GM12878 (cell line): ENCODE measurements around the gene CLEC16A. TPM values are rescaled to one million over a fixed set of nuclear protein-coding genes. Genes with fewer than 3 reads are reported as not detected.
A peak's percentile ranks its signal among the peaks of the same experiment; 100 is the strongest.

Experiments used
- ATAC-seq: fragments of 200-7000 bp; cut with Tn5 transposase; 3 replicates; pipeline ENCODE4 v1.9.1; 2020; ENCODE audit warnings: mild to moderate bottlenecking, moderate library complexity
- BruUV-seq: library from RNA; stranded (reverse); fragments of 400-500 nt; replicated peaks from 2 replicates; lab custom pipeline; 2021; lab: Mats Ljungman, UMichigan
- CTCF ChIA-PET: fragments of 300-600 bp; sonication (Branson Sonifier 250); formaldehyde crosslinking; extraction: SDS; loops from one replicate; lab custom pipeline; 2021; ENCODE audit warnings: inconsistent platforms; lab: Yijun Ruan, JAX
- POLR2A ChIA-PET: fragments of 350-600 bp; formaldehyde crosslinking; extraction: SDS; loops from one replicate; lab custom pipeline; 2021; ENCODE audit warnings: inconsistent platforms; lab: Charles Lee
- RAD21 ChIA-PET: fragments of 300-600 bp; sonication (Branson Sonifier 250); formaldehyde crosslinking; loops from one replicate; lab custom pipeline; 2023; ENCODE audit warnings: antibody characterized with exemption; ENCODE audit not compliant: unreplicated experiment; lab: Charles Lee
- SMC1A ChIA-PET: fragments of 300-600 bp; sonication (Branson Sonifier 250); formaldehyde crosslinking; loops from one replicate; lab custom pipeline; 2023; ENCODE audit not compliant: unreplicated experiment, uncharacterized antibody; lab: Charles Lee
- DNase-seq: peaks from one replicate; pipeline ENCODE4 v3.0.0-alpha.2; 2011; ENCODE audit warnings: low read depth, low spot score
- FAIRE-seq: peaks from 3 replicates; lab custom pipeline; 2011; peaks lifted over from hg19 to GRCh38; lab: Jason Lieb, UNC
- H2AFZ ChIP-seq: 2 replicates; pipeline ENCODE4 v1.6.0; 2011; ENCODE audit warnings: low read depth, low read length, control low read depth; ENCODE audit not compliant: control insufficient read depth
- H3K27ac ChIP-seq: 2 replicates; pipeline ENCODE4 v1.5.1; 2011; ENCODE audit warnings: control low read depth; ENCODE audit not compliant: control insufficient read depth, insufficient read depth
- H3K27me3 ChIP-seq, 2 experiments: replicated peaks in 1 of 2; 2 replicates each; pipeline versions ENCODE4 v1.6.0 to v1.6.1; 2011; ENCODE audit warnings: low read length in 1 of 2; ENCODE audit not compliant: control insufficient read depth in 2 of 2, insufficient read depth in 2 of 2
- H3K36me3 ChIP-seq, 2 experiments: 2 replicates each; pipeline ENCODE4 v1.5.1; 2011; ENCODE audit warnings: low read length in 1 of 2; ENCODE audit not compliant: control insufficient read depth in 2 of 2, insufficient read depth in 2 of 2
- H3K4me1 ChIP-seq: 2 replicates; pipeline ENCODE4 v1.6.1; 2011; ENCODE audit warnings: mild to moderate bottlenecking, low read length, moderate library complexity, mixed read lengths; ENCODE audit not compliant: control insufficient read depth, insufficient read depth
- H3K4me2 ChIP-seq: 2 replicates; pipeline ENCODE4 v1.6.0; 2011; ENCODE audit warnings: control low read depth; ENCODE audit not compliant: control insufficient read depth, insufficient read depth
- H3K4me3 ChIP-seq: fragments of 200-600 bp; sonication (generic); 2 replicates; pipeline ENCODE4 v1.5.1; 2016
- H3K79me2 ChIP-seq: 2 replicates; pipeline ENCODE4 v1.6.0; 2011; ENCODE audit warnings: low read length; ENCODE audit not compliant: control insufficient read depth, insufficient read depth
- H3K9ac ChIP-seq: 2 replicates; pipeline ENCODE4 v1.8.0; 2011; ENCODE audit warnings: low read length, control low read depth, mixed read lengths; ENCODE audit not compliant: control insufficient read depth, insufficient read depth
- H3K9me3 ChIP-seq: replicated peaks from 3 replicates; pipeline ENCODE4 v1.5.1; 2011; ENCODE audit warnings: mild to moderate bottlenecking, low read length; ENCODE audit not compliant: control insufficient read depth, insufficient read depth
- H4K20me1 ChIP-seq: 2 replicates; pipeline ENCODE4 v1.6.0; 2011; ENCODE audit not compliant: control insufficient read depth, insufficient read depth
- BCLAF1 ChIP-seq: fragments of 450-650 bp; IDR thresholded peaks from 2 replicates; pipeline ENCODE4 v1.6.1; 2017; ENCODE audit warnings: antibody characterized with exemption, mild to moderate bottlenecking, moderate library complexity
- BHLHE40 ChIP-seq, 2 experiments: fragments of 450-650 bp in 1 of 2; IDR thresholded peaks; 2 replicates each; pipeline ENCODE4 v1.6.1; 2011 to 2017; ENCODE audit warnings: low read depth in 2 of 2, borderline replicate concordance in 1 of 2, improper control_type of control experiment in 1 of 2, low read length in 1 of 2, mild to moderate bottlenecking in 1 of 2
- IKZF1 ChIP-seq: fragments of 450-650 bp; conservative IDR thresholded peaks from 2 replicates; pipeline ENCODE4 v1.6.1; 2017; ENCODE audit warnings: antibody characterized with exemption, mild to moderate bottlenecking
- PBX3 ChIP-seq: IDR thresholded peaks from 2 replicates; pipeline ENCODE4 v1.6.1; 2011; ENCODE audit warnings: mild to moderate bottlenecking, low read depth, low read length, moderate library complexity; ENCODE audit not compliant: insufficient replicate concordance
- POLR2A ChIP-seq: IDR thresholded peaks from 2 replicates; pipeline ENCODE4 v1.6.1; 2011; ENCODE audit warnings: low read depth, mild to moderate bottlenecking, low read length
- RB1 ChIP-seq: fragments of 450-650 bp; formaldehyde crosslinking; IDR thresholded peaks from 2 replicates; pipeline ENCODE4 v1.6.1; 2017; ENCODE audit warnings: mild to moderate bottlenecking, borderline replicate concordance
- SRF ChIP-seq, 2 experiments: IDR thresholded peaks; 2 replicates each; pipeline ENCODE4 v1.6.1; 2011; ENCODE audit warnings: low read depth in 2 of 2, low read length in 2 of 2, mild to moderate bottlenecking in 1 of 2, moderate library complexity in 1 of 2
- SUPT20H ChIP-seq: IDR thresholded peaks from 2 replicates; pipeline ENCODE4 v1.6.1; 2011; ENCODE audit warnings: low read depth, mild to moderate bottlenecking, low read length, moderate library complexity, borderline replicate concordance; ENCODE audit not compliant: control insufficient read depth
- ZNF274 ChIP-seq: IDR thresholded peaks from one replicate; pipeline ENCODE4 v1.8.0; 2011; ENCODE audit not compliant: insufficient read length, insufficient read depth
- ZNF384 ChIP-seq: IDR thresholded peaks from 2 replicates; pipeline ENCODE4 v1.6.1; 2012; ENCODE audit warnings: low read depth, mild to moderate bottlenecking, low read length, improper control_type of control experiment, borderline replicate concordance
- WGBS: methylation state at CpG from one replicate; pipeline ENCODE4 v1.1.6; 2016; ENCODE audit warnings: low lambda C conversion rate; ENCODE audit not compliant: insufficient replicate concordance, insufficient coverage; ENCODE audit errors: missing lambda C conversion rate; 5-methylcytosine and 5-hydroxymethylcytosine counted together
- in situ Hi-C: fragments of 300-500 bp; cut with MboI; formaldehyde crosslinking; loops from 9 replicates; pipeline ENCODE4 v1.14.3; 2018; ENCODE audit warnings: mixed read lengths
- intact Hi-C: fragments of 100-400 bp; cut with micrococcal nuclease; formaldehyde crosslinking; loops from one replicate; pipeline ENCODE4 v1.14.2; 2022; ENCODE audit not compliant: unreplicated experiment
- polyA plus RNA-seq, 11 experiments: library from polyadenylated mRNA; depleted of rRNA in 4 of 11; unstranded in 6 of 11; stranded (reverse) in 5 of 11; fragments of >200 nt; fragmentation: Nextera tagmentation in 4 of 11; fragmentation: Illumina TruSeq in 1 of 11; extraction: Ambion mirVana in 4 of 11; extraction: Trizol in 1 of 11; gene quantifications; 1 replicate in 1 of 11; 2 replicates in 10 of 11; pipeline versions ENCODE4 v1.2.1 to v1.2.3, GENCODE V29; 2011 to 2016; ENCODE audit warnings: inconsistent platforms in 2 of 11, missing spikeins in 2 of 11, low read depth in 1 of 11
- total RNA-seq, 4 experiments: library from RNA; depleted of rRNA in 3 of 4; stranded (reverse); fragments of >200 nt in 3 of 4; fragmentation: Illumina TruSeq in 1 of 4; extraction: Trizol in 1 of 4; gene quantifications; 2 replicates each; pipeline versions ENCODE4 v1.2.1 to v1.2.3, GENCODE V29; 2013 to 2021

Gene CLEC16A
- total and polyA plus RNA-seq, 10 of the 15 experiments (the other 5 are each of a cell fraction or from before 2014, with no cell fraction given): 1.5 to 28.8 (median 19.2) TPM

- Histone ChIP-seq H3K4me2 (no peak overlapping the region), H3K4me1 (peaks cover 13% of the 10 kb centered on the region), H3K9me3 (no peaks in the 10 kb centered on the region), H3K79me2 (no peaks in the 10 kb centered on the region), H3K9ac (no peak overlapping the region), H3K4me3 (no peak overlapping the region), H3K27ac (no peak overlapping the region), H3K27me3 (no peaks in the 10 kb centered on the region), H3K36me3 (no peaks in the 10 kb centered on the region), H2AFZ (no peak overlapping the region), H4K20me1 (no peaks in the 10 kb centered on the region)
- SMC1A ChIA-PET: interaction anchor here (1.0 to 5.1 kb wide), 5 partner anchors 11 to 58 kb away, joined by 3 to 35 read pairs (median 4); no protein-coding TSS in a partner anchor
- no peak for DNase-seq
- CTCF ChIA-PET: interaction anchor here (0.8 to 1.2 kb wide), 5 partner anchors 65 to 227 kb away, joined by 3 to 5 read pairs (median 3); partner anchors contain the start of gene SOCS1
- intact Hi-C loops (no loop called here), in situ Hi-C loops (no loop called here)
- 73% methylated on average over 15 of the region's 15 CpGs for WGBS
- peak; percentile 41; the same call in 2 of the 3 replicates for ATAC-seq
- BruUV-seq: no TSS peak
- POLR2A ChIA-PET: interaction anchor here (1.2 to 1.6 kb wide), 3 partner anchors 11 to 166 kb away, joined by 4 to 6 read pairs (median 5); no protein-coding TSS in a partner anchor
- RAD21 ChIA-PET: interaction anchor here (0.6 to 2.2 kb wide), 11 partner anchors 10 to 225 kb away, joined by 3 to 10 read pairs (median 4); partner anchors contain the start of gene SOCS1
- no peak for FAIRE-seq
- TF ChIP-seq POLR2A: no peak
- no peak for TF ChIP-seq SUPT20H
- no peak for TF ChIP-seq SRF (IDR thresholded peaks at IDR 0.05; ENCODE audit: low read depth in 2 of 2, low read length in 2 of 2)
These were observed 246.5 kb downstream of the CLEC16A start for GRCh38 chr16:11190588-11191560.

- CTCF ChIA-PET: interaction anchor here (0.6 to 1.2 kb wide), 3 partner anchors 70 to 228 kb away, joined by 3 read pairs; no protein-coding TSS in a partner anchor
- intact Hi-C loops: no loop called here
- H3K4me3 ChIP-seq: no peak overlapping the region
- TF ChIP-seq BCLAF1 (no peak), BHLHE40 (IDR thresholded peaks at IDR 0.05; ENCODE audit: borderline replicate concordance in 1 of 2, low read depth in 2 of 2, low read length in 1 of 2) (no peak), ZNF384 (no peak), PBX3 (no peak), ZNF274 (no peak), IKZF1 (no peak), RB1 (no peak)
These were observed 247.3 kb downstream of the CLEC16A start for GRCh38 chr16:11191665-11192064.

More at GRCh38 chr16:11191665-11192064, 247.3 kb downstream of the CLEC16A start:
- ChIA-PET RAD21 (interaction anchor here (0.6 to 2.2 kb wide), 5 partner anchors 9 to 226 kb away, joined by 3 to 10 read pairs (median 3); no protein-coding TSS in a partner anchor), POLR2A (interaction anchor here (0.8 to 1.4 kb wide), 2 partner anchors 10 to 27 kb away, joined by 4 to 5 read pairs; no protein-coding TSS in a partner anchor), SMC1A (interaction anchor here (0.6 to 5.1 kb wide), 7 partner anchors 10 to 189 kb away, joined by 3 to 35 read pairs (median 3); no protein-coding TSS in a partner anchor)
- no peak overlapping the region for H2AFZ ChIP-seq
- no peaks in the 10 kb centered on the region for H4K20me1 ChIP-seq
- DNase-seq (no peak), ATAC-seq (no peak), FAIRE-seq (no peak)
- BruUV-seq: no TSS peak
- 63% methylated on average over 5 of the region's 5 CpGs for WGBS
- peaks cover 13% of the 10 kb centered on the region for H3K4me1 ChIP-seq
- H3K27me3 ChIP-seq: no peaks in the 10 kb centered on the region
- H3K79me2 ChIP-seq: no peaks in the 10 kb centered on the region
- H3K9ac ChIP-seq: no peak overlapping the region
- H3K4me2 ChIP-seq: no peak overlapping the region
- no peak overlapping the region for H3K27ac ChIP-seq
- H3K36me3 ChIP-seq: no peaks in the 10 kb centered on the region
- no peaks in the 10 kb centered on the region for H3K9me3 ChIP-seq
- in situ Hi-C loops: no loop called here
